ENCODE results near the gene LENG1. TPM values are rescaled to one million over a fixed set of nuclear protein-coding genes. Genes with fewer than 3 reads are reported as not detected.

Gene LENG1
- total and polyA plus RNA-seq, 9 of the 15 experiments (the other 6 are each of a cell fraction or from before 2014, with no cell fraction given) = 0.30 to 10.5 (median 4.7) TPM

GRCh38 chr19:54189735-54190502 is 30.4 kb upstream of the LENG1 start (continued):
- TF ChIP-seq ADNP (tag; IDR thresholded peaks at IDR 0.05) (no peak), BCOR (IDR thresholded peaks at IDR 0.05) (no peak), KLF10 (CRISPR knock-in tag; IDR thresholded peaks at IDR 0.05) (no peak), TCF15 (CRISPR knock-in tag; IDR thresholded peaks at IDR 0.05) (no peak), SREBF1 (IDR thresholded peaks at IDR 0.05; ENCODE audit: borderline replicate concordance, low read depth, low read length) (0 out of 2 replicates have a peak, but pooled peaks have one; percentile 58), ZNF398 (CRISPR knock-in tag; IDR thresholded peaks at IDR 0.05) (no peak), FOXA3 (CRISPR knock-in tag; conservative IDR thresholded peaks at IDR 0.05 in 1 of 2, IDR thresholded peaks at IDR 0.05 in 1 of 2) (peak in 1 of 2 experiments; percentile 39; a peak in 1 of 4 replicates), SP1 (CRISPR knock-in tag; IDR thresholded peaks at IDR 0.05) (peak; percentile 88; the same call in 1 of the 2 replicates), ZBTB26 (CRISPR knock-in tag; IDR thresholded peaks at IDR 0.05) (no peak), ETV6 (IDR thresholded peaks at IDR 0.05; ENCODE audit: borderline replicate concordance in 1 of 2, low read depth in 2 of 2, low read length in 1 of 2) (no peak), ETV6 (CRISPR knock-in tag; IDR thresholded peaks at IDR 0.05; ENCODE audit: borderline replicate concordance) (no peak), ZBTB2 (IDR thresholded peaks at IDR 0.05) (peak; percentile 70; the same call in 1 of the 2 replicates), IRF9 (tag; IDR thresholded peaks at IDR 0.05) (no peak), THRA (IDR thresholded peaks at IDR 0.05) (no peak), PHTF2 (CRISPR knock-in tag; IDR thresholded peaks at IDR 0.05) (no peak), GATAD2A (IDR thresholded peaks at IDR 0.05) (no peak), ZBTB17 (CRISPR knock-in tag; IDR thresholded peaks at IDR 0.05) (peak; percentile 67; the same call in 1 of the 2 replicates), NFRKB (IDR thresholded peaks at IDR 0.05; ENCODE audit: low read depth) (0 out of 2 replicates have a peak, but pooled peaks have one; percentile 61), CBFA2T3 (IDR thresholded peaks at IDR 0.05) (no peak), NR3C1 (CRISPR knock-in tag; IDR thresholded peaks at IDR 0.05) (no peak), ZNF212 (CRISPR knock-in tag; IDR thresholded peaks at IDR 0.05) (no peak), FOXK1 (CRISPR knock-in tag; IDR thresholded peaks at IDR 0.05; ENCODE audit: borderline replicate concordance) (no peak)

Data from K562 (cell line).